H1 (cell line): ENCODE measurements around the gene UBA6. TPM values are rescaled to one million over a fixed set of nuclear protein-coding genes. Genes with fewer than 3 reads are reported as not detected.

Experiments
- MAFK ChIP-seq: IDR thresholded peaks from 2 replicates; pipeline ENCODE4 v1.6.1; 2012; ENCODE audit warnings: low read depth, mild to moderate bottlenecking, improper control_type of control experiment, low read length
- polyA plus RNA-seq, 7 experiments: library from polyadenylated mRNA; depleted of rRNA in 3 of 7; stranded (reverse) in 5 of 7; unstranded in 2 of 7; fragments of >200 nt in 5 of 7; fragments of 200-250 nt in 2 of 7; gene quantifications; 1 replicate in 5 of 7; 2 replicates in 1 of 7; 4 replicates in 1 of 7; pipeline versions ENCODE4 v1.2.1 to v1.2.3, GENCODE V29; 2011 to 2013; ENCODE audit warnings: missing spikeins in 2 of 7, mixed read lengths in 2 of 7
- total RNA-seq: library from RNA; stranded (reverse); fragmentation: NEBNext Ultra II Directional; extraction: Animal tissue kit (Norgen Biotek cat#: 25700); gene quantifications from 2 replicates; pipeline ENCODE4 v1.2.1, GENCODE V29; 2021

Gene UBA6
- total and polyA plus RNA-seq, 2 of the 8 experiments (the other 6 are each of a cell fraction or from before 2014, with no cell fraction given) = 17.4 to 74.3 TPM

GRCh38 chr4:67721770-67722597, 21.0 kb upstream of the UBA6 start (continued):
- no peak for TF ChIP-seq MAFK
